Measurements from ENCODE around the gene SHOC1. TPM values are rescaled to one million over a fixed set of nuclear protein-coding genes. Genes with fewer than 3 reads are reported as not detected.

Gene SHOC1
- not detected in 2 replicates for total RNA-seq

DNA sequence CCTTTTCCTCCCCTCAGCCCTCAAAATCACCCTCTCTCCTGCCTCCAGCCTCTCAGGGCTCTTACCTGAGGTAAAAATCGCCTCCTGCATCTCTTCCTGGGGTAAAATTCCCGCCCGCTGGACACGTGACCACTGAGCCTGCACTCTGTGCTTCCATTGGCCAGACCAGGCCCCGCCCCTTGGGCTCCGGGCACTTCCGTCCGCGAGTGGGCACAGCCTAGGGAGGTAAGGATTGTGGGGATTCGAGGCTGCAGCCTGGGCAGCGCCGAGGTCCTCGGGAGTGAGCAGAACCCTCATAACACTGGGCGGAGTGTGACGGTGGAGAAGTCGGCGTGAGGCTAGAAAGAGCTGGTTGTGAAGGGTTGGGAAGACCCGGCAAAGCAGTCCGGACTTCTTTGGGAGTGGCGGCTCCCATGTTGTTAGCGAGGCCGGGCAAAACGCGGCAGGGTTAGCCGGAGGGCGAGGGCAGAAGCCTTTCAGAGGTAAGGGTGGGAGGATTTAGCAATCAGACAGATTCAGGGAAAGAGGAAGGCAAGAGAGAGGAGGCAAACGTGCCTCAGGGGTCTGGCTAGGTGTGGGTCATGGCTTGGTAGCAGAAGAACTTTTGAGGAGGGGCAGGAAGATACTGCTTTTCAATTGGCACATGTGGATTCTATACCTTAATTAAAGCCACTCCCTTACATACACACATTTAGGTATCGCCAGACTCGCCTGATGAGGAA is at the start of gene SHOC1:
Gene SHOC1 (minus strand): TSS at position 103 of the 722 bp plus-strand sequence. CDS start 3,519 bp downstream, outside the sequence.

Small RNA genes lying within 50 kb of the gene (small RNA-seq; reads per million reads assigned to genes)
- not detected for gene RNU6-1013P

Other genes with a start within 250 kb of the SHOC1 start
- gene PTGR1, start 195.3 kb downstream of the SHOC1 start, total RNA-seq = 57.4 and 146 TPM in 2 replicates
- gene DNAJC25, start 163.6 kb downstream of the SHOC1 start, total RNA-seq = 5.8 and 6.4 TPM in 2 replicates
- 88.7 and 90.4 TPM in 2 replicates for gene GNG10, start 133.3 kb downstream of the SHOC1 start, total RNA-seq
- 46.1 and 46.6 TPM in 2 replicates for gene UGCG, start 101.9 kb upstream of the SHOC1 start, total RNA-seq